HFF-Myc (cell line): ENCODE measurements around the gene ZNF862.

Source experiments
- DNase-seq: peaks from one replicate; pipeline ENCODE4 v3.0.0-alpha.2; 2011; ENCODE audit warnings: low read depth; ENCODE audit errors: extremely low read depth
- H3K4me3 ChIP-seq: replicated peaks from 2 replicates; pipeline ENCODE4 v1.5.1; 2011; ENCODE audit warnings: low read depth, mild to moderate bottlenecking, control low read depth, low read length
- CTCF ChIP-seq: IDR thresholded peaks from 2 replicates; pipeline ENCODE4 v1.5.1; 2012; ENCODE audit warnings: mild to moderate bottlenecking, low read depth, low read length, control low read depth; ENCODE audit errors: missing control alignments

Gene ZNF862

GRCh38 chr7:149856583-149856982, 18.4 kb downstream of the ZNF862 start:
- no peak for DNase-seq

GRCh38 chr7:149859369-149859768, 21.2 kb downstream of the ZNF862 start:
- TF ChIP-seq CTCF = no peak
- no peak for DNase-seq
- H3K4me3 ChIP-seq = no peak overlapping the region

More at GRCh38 chr7:149856583-149856982, 18.4 kb downstream of the ZNF862 start:
- no peak overlapping the region for H3K4me3 ChIP-seq
- TF ChIP-seq CTCF = no peak

GRCh38 chr7:149859876-149860275, 21.7 kb downstream of the ZNF862 start:
- H3K4me3 ChIP-seq = no peak overlapping the region
- DNase-seq = no peak
- no peak for TF ChIP-seq CTCF

- H3K4me3 ChIP-seq = no peak overlapping the region
- TF ChIP-seq CTCF = peak; percentile 49
- no peak for DNase-seq
Observed at GRCh38 chr7:149860821-149861727, 22.9 kb downstream of the ZNF862 start.

GRCh38 chr7:149861728-149862045, 23.5 kb downstream of the ZNF862 start:
- no peak overlapping the region for H3K4me3 ChIP-seq
- TF ChIP-seq CTCF = no peak
- DNase-seq = no peak

GRCh38 chr7:149862156-149862555, 24.0 kb downstream of the ZNF862 start:
- TF ChIP-seq CTCF = no peak
- no peak overlapping the region for H3K4me3 ChIP-seq
- DNase-seq = no peak
